NCI-H1417 (cell line): ENCODE measurements around the gene VWA8.
"Not testable (repeated sequence)": the region's sequence is repeated elsewhere in the genome, so short reads cannot be mapped to it uniquely, and the experiment has no call there.

Experiments used
- DNase-seq, 3 experiments: peaks; one replicate each; lab custom pipeline; 2025; lab: John Stamatoyannopoulos, UW

The VWA8 gene

GRCh38 chr13:41922894-41923293, 38.0 kb downstream of the VWA8 start:
- not testable (repeated sequence) for DNase-seq

- DNase-seq, result peak; percentile 14 to 61 (median 40)
Observed at GRCh38 chr13:41919741-41920487, 41.0 kb downstream of the VWA8 start.

- no peak for DNase-seq
Observed at GRCh38 chr13:41919031-41919740, 41.7 kb downstream of the VWA8 start.

GRCh38 chr13:41917641-41918040, 43.3 kb downstream of the VWA8 start:
- DNase-seq, result no peak

GRCh38 chr13:41916173-41916954, 44.5 kb downstream of the VWA8 start:
- no peak for DNase-seq

GRCh38 chr13:41915081-41915480, 45.8 kb downstream of the VWA8 start:
- DNase-seq, result no peak

- no peak for DNase-seq
Observed at GRCh38 chr13:41914552-41914951, 46.4 kb downstream of the VWA8 start.

GRCh38 chr13:41909506-41909905, 51.4 kb downstream of the VWA8 start:
- DNase-seq, result peak; percentile 24 to 68 (median 25)

GRCh38 chr13:41905600-41906254, 55.2 kb downstream of the VWA8 start:
- DNase-seq, result peak in 2 of 3 experiments; percentile 16 to 17

- no peak for DNase-seq
Observed at GRCh38 chr13:41900918-41901317, 60.0 kb downstream of the VWA8 start.

GRCh38 chr13:41898411-41898810, 62.5 kb downstream of the VWA8 start:
- DNase-seq, result not testable (repeated sequence)

GRCh38 chr13:41897126-41897525, 63.8 kb downstream of the VWA8 start:
- DNase-seq, result no peak

GRCh38 chr13:41895478-41895877, 65.4 kb downstream of the VWA8 start:
- DNase-seq, result no peak

GRCh38 chr13:41891119-41891518, 69.8 kb downstream of the VWA8 start:
- no peak for DNase-seq

GRCh38 chr13:41883147-41883546, 77.8 kb downstream of the VWA8 start:
- DNase-seq, result no peak

- DNase-seq, result not testable (repeated sequence)
Observed at GRCh38 chr13:41881890-41882289, 79.0 kb downstream of the VWA8 start.

GRCh38 chr13:41880966-41881365, 79.9 kb downstream of the VWA8 start:
- DNase-seq, result no peak

- no peak for DNase-seq
Observed at GRCh38 chr13:41864658-41865057, 96.3 kb downstream of the VWA8 start.

- DNase-seq, result not testable (repeated sequence)
Observed at GRCh38 chr13:41862659-41863058, 98.2 kb downstream of the VWA8 start.

GRCh38 chr13:41859565-41859964, 101.3 kb downstream of the VWA8 start:
- no peak for DNase-seq

- no peak for DNase-seq
Observed at GRCh38 chr13:41858780-41859179, 102.1 kb downstream of the VWA8 start.

GRCh38 chr13:41854758-41855157, 106.2 kb downstream of the VWA8 start:
- no peak for DNase-seq
